MCF 10A (cell line): ENCODE data around the gene RC3H2. TPM values are rescaled to one million over a fixed set of nuclear protein-coding genes. Genes with fewer than 3 reads are reported as not detected.
A peak's percentile ranks its signal among the peaks of the same experiment; 100 is the strongest.

ENCODE experiments used
- BruUV-seq: library from RNA; stranded (reverse); fragments of 400-500 nt; replicated peaks from 2 replicates; lab custom pipeline; 2021; lab: Mats Ljungman, UMichigan
- CTCF ChIA-PET: fragments of 300-600 bp; sonication (Branson Sonifier 250); formaldehyde crosslinking; extraction: SDS; loops from one replicate; lab custom pipeline; 2021; ENCODE audit warnings: antibody characterized with exemption, inconsistent platforms; lab: Yijun Ruan, JAX
- POLR2A ChIA-PET: fragments of 300-600, 350-650 bp; sonication (Branson Sonifier 250); formaldehyde crosslinking; extraction: SDS; loops from one replicate; lab custom pipeline; 2020; ENCODE audit warnings: antibody characterized with exemption, inconsistent platforms; lab: Yijun Ruan, JAX
- DNase-seq: peaks from one replicate; pipeline ENCODE4 v3.0.0-alpha.2; 2018; ENCODE audit not compliant: unreplicated experiment
- H3K27ac Mint-ChIP-seq: one replicate; pipeline ENCODE4 v1.8.0; 2022; ENCODE audit warnings: mild to moderate bottlenecking, low read depth, mixed read lengths; ENCODE audit not compliant: unreplicated experiment
- H3K27me3 Mint-ChIP-seq: one replicate; pipeline ENCODE4 v1.8.0; 2022; ENCODE audit warnings: mixed read lengths; ENCODE audit not compliant: insufficient read depth, unreplicated experiment
- H3K36me3 Mint-ChIP-seq: one replicate; pipeline ENCODE4 v1.8.0; 2022; ENCODE audit warnings: mild to moderate bottlenecking, moderate library complexity, mixed read lengths; ENCODE audit not compliant: insufficient read depth, unreplicated experiment
- H3K4me1 Mint-ChIP-seq: one replicate; pipeline ENCODE4 v1.8.0; 2022; ENCODE audit warnings: mixed read lengths; ENCODE audit not compliant: insufficient read depth, unreplicated experiment
- H3K4me3 Mint-ChIP-seq: one replicate; pipeline ENCODE4 v1.8.0; 2022; ENCODE audit warnings: mild to moderate bottlenecking, moderate library complexity, mixed read lengths; ENCODE audit not compliant: unreplicated experiment
- H3K9me3 Mint-ChIP-seq: one replicate; pipeline ENCODE4 v1.8.0; 2022; ENCODE audit warnings: mixed read lengths; ENCODE audit not compliant: unreplicated experiment
- intact Hi-C: fragments of 100-400 bp; cut with micrococcal nuclease; formaldehyde crosslinking; loops from 2 replicates; pipeline ENCODE4 v1.14.1; 2022
- total RNA-seq: library from RNA; stranded (reverse); gene quantifications from 2 replicates; pipeline ENCODE4 v1.2.3, GENCODE V29; 2022
- TF ChIP-seq, protein P1 (sequence below): fragments of 200-600 bp; IDR thresholded peaks from one replicate; pipeline ENCODE4 v1.8.0; 2022; ENCODE audit warnings: antibody characterized with exemption, mild to moderate bottlenecking; ENCODE audit not compliant: unreplicated experiment

RC3H2 gene
- total RNA-seq, 1 experiment from 2014 or later = 59.1 TPM

GRCh38 chr9:122897969-122898368 lies 7.2 kb downstream of the RC3H2 start:
- H3K27ac Mint-ChIP-seq = peak overlapping the region; percentile 74
- peaks cover 15% of the 10 kb centered on the region for H3K4me1 Mint-ChIP-seq
- DNase-seq = peak; percentile 15
- H3K9me3 Mint-ChIP-seq = no peaks in the 10 kb centered on the region
- intact Hi-C loops = no loop called here
- no TSS peak for BruUV-seq
- no peaks in the 10 kb centered on the region for H3K27me3 Mint-ChIP-seq
- ChIA-PET POLR2A (interaction anchor here (0.7 to 7.1 kb wide), 5 partner anchors 15 to 43 kb away, joined by 3 to 45 read pairs (median 5); partner anchors contain the start of genes RABGAP1, ZBTB26 and ZBTB6), CTCF (interaction anchor here (0.8 to 1.5 kb wide), 3 partner anchors 9 to 126 kb away, joined by 3 to 4 read pairs (median 3); no protein-coding TSS in a partner anchor)
- TF ChIP-seq, protein P1, sequence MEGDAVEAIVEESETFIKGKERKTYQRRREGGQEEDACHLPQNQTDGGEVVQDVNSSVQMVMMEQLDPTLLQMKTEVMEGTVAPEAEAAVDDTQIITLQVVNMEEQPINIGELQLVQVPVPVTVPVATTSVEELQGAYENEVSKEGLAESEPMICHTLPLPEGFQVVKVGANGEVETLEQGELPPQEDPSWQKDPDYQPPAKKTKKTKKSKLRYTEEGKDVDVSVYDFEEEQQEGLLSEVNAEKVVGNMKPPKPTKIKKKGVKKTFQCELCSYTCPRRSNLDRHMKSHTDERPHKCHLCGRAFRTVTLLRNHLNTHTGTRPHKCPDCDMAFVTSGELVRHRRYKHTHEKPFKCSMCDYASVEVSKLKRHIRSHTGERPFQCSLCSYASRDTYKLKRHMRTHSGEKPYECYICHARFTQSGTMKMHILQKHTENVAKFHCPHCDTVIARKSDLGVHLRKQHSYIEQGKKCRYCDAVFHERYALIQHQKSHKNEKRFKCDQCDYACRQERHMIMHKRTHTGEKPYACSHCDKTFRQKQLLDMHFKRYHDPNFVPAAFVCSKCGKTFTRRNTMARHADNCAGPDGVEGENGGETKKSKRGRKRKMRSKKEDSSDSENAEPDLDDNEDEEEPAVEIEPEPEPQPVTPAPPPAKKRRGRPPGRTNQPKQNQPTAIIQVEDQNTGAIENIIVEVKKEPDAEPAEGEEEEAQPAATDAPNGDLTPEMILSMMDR = no peak
- H3K36me3 Mint-ChIP-seq = peaks cover 46% of the 10 kb centered on the region
- no peak overlapping the region for H3K4me3 Mint-ChIP-seq

- TSS peak; percentile 12 for BruUV-seq
- CTCF ChIA-PET = no interaction called here
These were observed 16.7 kb downstream of the RC3H2 start for GRCh38 chr9:122888480-122888879.

DNA sequence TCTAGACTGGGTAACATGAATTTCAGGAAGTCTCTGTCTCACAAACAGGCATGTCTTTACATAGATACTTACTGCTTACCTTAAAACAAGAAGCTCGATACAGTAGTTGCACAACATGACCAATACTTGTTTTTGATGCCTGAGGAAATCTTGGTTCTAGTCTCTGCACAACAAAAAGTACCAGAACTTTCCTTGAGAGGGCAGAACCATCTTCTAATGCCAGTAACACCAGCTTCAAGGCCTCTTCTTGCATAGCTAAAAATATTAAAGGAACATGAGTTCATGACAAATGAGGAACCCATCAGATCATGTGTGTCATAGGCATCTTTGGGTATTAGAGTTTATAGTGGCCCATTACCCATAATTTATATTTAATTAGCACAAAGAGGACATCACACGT lies 22.0 kb downstream of the RC3H2 start:
- Mint-ChIP-seq H3K4me1 (no peaks in the 10 kb centered on the region), H3K36me3 (peaks cover 83% of the 10 kb centered on the region), H3K9me3 (no peaks in the 10 kb centered on the region), H3K4me3 (no peak overlapping the region), H3K27ac (no peak overlapping the region), H3K27me3 (no peaks in the 10 kb centered on the region)
- BruUV-seq = no TSS peak
- DNase-seq = no peak
- intact Hi-C loops = no loop called here
- TF ChIP-seq, protein P1 = no peak
- CTCF ChIA-PET = interaction anchor here (0.6 kb wide), 1 partner anchor 11 kb away, joined by 4 read pairs; no protein-coding TSS in a partner anchor
- POLR2A ChIA-PET = interaction anchor here (1.0 to 1.1 kb wide), 2 partner anchors 20 to 754 kb away, joined by 3 to 4 read pairs; no protein-coding TSS in a partner anchor

More at GRCh38 chr9:122888480-122888879, 16.7 kb downstream of the RC3H2 start:
- H3K27ac Mint-ChIP-seq = no peak overlapping the region
- POLR2A ChIA-PET = no interaction called here
- DNase-seq = no peak
- TF ChIP-seq, protein P1 = no peak
- no peaks in the 10 kb centered on the region for H3K4me1 Mint-ChIP-seq
- no peak overlapping the region for H3K4me3 Mint-ChIP-seq
- peaks cover 88% of the 10 kb centered on the region for H3K36me3 Mint-ChIP-seq
- intact Hi-C loops = no loop called here
- no peaks in the 10 kb centered on the region for H3K9me3 Mint-ChIP-seq
- H3K27me3 Mint-ChIP-seq = no peaks in the 10 kb centered on the region

DNA sequence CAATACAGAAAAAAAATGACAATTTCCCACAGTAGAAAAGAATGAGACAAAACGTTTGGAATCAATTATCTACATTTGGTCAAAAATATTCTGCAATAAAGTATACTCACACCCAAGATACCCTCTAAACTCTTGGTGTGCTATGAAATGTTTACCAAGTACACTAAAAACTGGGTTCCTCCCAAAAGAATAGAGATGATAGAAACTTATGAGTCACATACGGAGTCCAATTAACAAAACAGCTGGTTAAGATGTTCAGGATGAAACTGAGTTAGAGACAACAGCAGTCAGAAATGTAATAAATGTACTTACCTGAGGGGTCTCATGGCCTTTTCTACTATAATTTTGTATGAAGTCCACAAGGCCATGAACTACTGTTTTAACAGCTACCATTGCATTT lies 25.7 kb downstream of the RC3H2 start:
- H3K4me1 Mint-ChIP-seq = no peaks in the 10 kb centered on the region
- DNase-seq = no peak
- ChIA-PET POLR2A (interaction anchor here (0.5 kb wide), 1 partner anchor 17 kb away, joined by 3 read pairs; no protein-coding TSS in a partner anchor), CTCF (interaction anchor here (0.6 kb wide), 1 partner anchor 124 kb away, joined by 6 read pairs; no protein-coding TSS in a partner anchor)
- intact Hi-C loops = no loop called here
- no peaks in the 10 kb centered on the region for H3K9me3 Mint-ChIP-seq
- H3K4me3 Mint-ChIP-seq = no peak overlapping the region
- TF ChIP-seq, protein P1 = no peak
- H3K27ac Mint-ChIP-seq = no peak overlapping the region
- no TSS peak for BruUV-seq
- H3K27me3 Mint-ChIP-seq = no peaks in the 10 kb centered on the region
- peaks cover 89% of the 10 kb centered on the region for H3K36me3 Mint-ChIP-seq
